ENCODE results near the gene OAF.

- no peak for TF ChIP-seq EP300 (IDR thresholded peaks at IDR 0.05)
- TF ChIP-seq POLR2A (IDR thresholded peaks at IDR 0.05): no peak
- TF ChIP-seq, protein P1, sequence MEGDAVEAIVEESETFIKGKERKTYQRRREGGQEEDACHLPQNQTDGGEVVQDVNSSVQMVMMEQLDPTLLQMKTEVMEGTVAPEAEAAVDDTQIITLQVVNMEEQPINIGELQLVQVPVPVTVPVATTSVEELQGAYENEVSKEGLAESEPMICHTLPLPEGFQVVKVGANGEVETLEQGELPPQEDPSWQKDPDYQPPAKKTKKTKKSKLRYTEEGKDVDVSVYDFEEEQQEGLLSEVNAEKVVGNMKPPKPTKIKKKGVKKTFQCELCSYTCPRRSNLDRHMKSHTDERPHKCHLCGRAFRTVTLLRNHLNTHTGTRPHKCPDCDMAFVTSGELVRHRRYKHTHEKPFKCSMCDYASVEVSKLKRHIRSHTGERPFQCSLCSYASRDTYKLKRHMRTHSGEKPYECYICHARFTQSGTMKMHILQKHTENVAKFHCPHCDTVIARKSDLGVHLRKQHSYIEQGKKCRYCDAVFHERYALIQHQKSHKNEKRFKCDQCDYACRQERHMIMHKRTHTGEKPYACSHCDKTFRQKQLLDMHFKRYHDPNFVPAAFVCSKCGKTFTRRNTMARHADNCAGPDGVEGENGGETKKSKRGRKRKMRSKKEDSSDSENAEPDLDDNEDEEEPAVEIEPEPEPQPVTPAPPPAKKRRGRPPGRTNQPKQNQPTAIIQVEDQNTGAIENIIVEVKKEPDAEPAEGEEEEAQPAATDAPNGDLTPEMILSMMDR (IDR thresholded peaks at IDR 0.05): no peak
Observed at GRCh38 chr11:120241277-120241676, 30.4 kb downstream of the OAF start.
